Glutamatergic neuron (in vitro differentiated cells): ENCODE results near the gene SLX4IP. TPM values are rescaled to one million over a fixed set of nuclear protein-coding genes. Genes with fewer than 3 reads are reported as not detected.

Source experiments
- DNase-seq: peaks from one replicate; pipeline ENCODE4 v3.0.0; 2022
- H3K27ac Mint-ChIP-seq: one replicate; pipeline ENCODE4 v1.8.0; 2020; ENCODE audit warnings: mild to moderate bottlenecking, mixed read lengths, inconsistent platforms; ENCODE audit not compliant: unreplicated experiment
- H3K27me3 Mint-ChIP-seq: one replicate; pipeline ENCODE4 v1.8.0; 2020; ENCODE audit warnings: mild to moderate bottlenecking, moderate library complexity, mixed read lengths, inconsistent platforms; ENCODE audit not compliant: unreplicated experiment
- H3K36me3 Mint-ChIP-seq: one replicate; pipeline ENCODE4 v1.8.0; 2020; ENCODE audit warnings: mild to moderate bottlenecking, mixed read lengths, inconsistent platforms; ENCODE audit not compliant: unreplicated experiment
- H3K4me1 Mint-ChIP-seq: one replicate; pipeline ENCODE4 v1.8.0; 2020; ENCODE audit warnings: mild to moderate bottlenecking, low read depth, mixed read lengths, inconsistent platforms; ENCODE audit not compliant: unreplicated experiment
- H3K4me3 Mint-ChIP-seq: one replicate; pipeline ENCODE4 v1.8.0; 2020; ENCODE audit warnings: mild to moderate bottlenecking, mixed read lengths, inconsistent platforms; ENCODE audit not compliant: unreplicated experiment
- H3K9me3 Mint-ChIP-seq: one replicate; pipeline ENCODE4 v1.8.0; 2020; ENCODE audit warnings: mild to moderate bottlenecking, moderate library complexity, mixed read lengths, inconsistent platforms; ENCODE audit not compliant: unreplicated experiment
- total RNA-seq: library from RNA; stranded (reverse); fragmentation: NEBNext Ultra II Directional; extraction: Animal tissue kit (Norgen Biotek cat#: 25700); gene quantifications from one replicate; pipeline ENCODE4 v1.2.1, GENCODE V29; 2021; ENCODE audit not compliant: unreplicated experiment
- TF ChIP-seq, protein P1 (sequence below): fragments of 200-600 bp; sonication (generic); IDR thresholded peaks from one replicate; pipeline ENCODE4 v1.5.0; 2021; ENCODE audit not compliant: partially characterized antibody, unreplicated experiment

SLX4IP gene
- total RNA-seq, 1 donor from 2014 or later: 7.9 TPM

DNA sequence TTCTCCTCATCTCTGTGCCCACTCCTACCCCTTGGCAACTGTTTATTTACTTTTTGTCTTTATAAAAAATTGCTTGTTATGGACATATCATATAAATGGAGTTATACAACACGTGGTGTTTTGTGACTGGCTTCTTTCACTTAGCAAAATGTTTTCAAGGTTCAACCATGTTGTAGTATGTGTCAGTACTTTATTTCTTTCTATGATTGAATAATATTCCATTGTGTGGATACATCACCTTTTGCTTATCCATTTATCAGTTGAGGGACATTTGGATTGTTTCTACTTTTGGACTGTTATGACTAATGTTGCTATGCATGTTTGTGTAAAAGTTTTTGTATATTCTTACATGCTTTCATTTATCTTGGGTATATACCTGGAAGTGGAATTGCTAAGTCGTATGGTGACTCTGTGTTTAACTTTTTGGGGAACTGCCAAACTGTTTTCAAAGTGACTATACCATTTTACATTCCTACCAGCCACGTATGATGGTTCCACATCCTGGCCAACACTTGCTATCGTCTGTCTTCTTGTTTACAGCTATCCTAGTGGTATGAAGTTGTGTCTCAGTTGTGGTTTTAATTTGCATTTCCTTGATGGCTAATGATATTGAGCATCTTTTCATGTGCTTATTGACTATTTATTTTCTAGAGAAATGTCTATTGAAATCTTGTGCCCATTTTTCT is 84.4 kb downstream of the SLX4IP start:
- no peaks in the 10 kb centered on the region for H3K27me3 Mint-ChIP-seq
- H3K4me1 Mint-ChIP-seq: peaks cover 40% of the 10 kb centered on the region
- H3K9me3 Mint-ChIP-seq: peaks cover 4% of the 10 kb centered on the region
- no peak for DNase-seq
- H3K4me3 Mint-ChIP-seq: no peak overlapping the region
- TF ChIP-seq, protein P1, sequence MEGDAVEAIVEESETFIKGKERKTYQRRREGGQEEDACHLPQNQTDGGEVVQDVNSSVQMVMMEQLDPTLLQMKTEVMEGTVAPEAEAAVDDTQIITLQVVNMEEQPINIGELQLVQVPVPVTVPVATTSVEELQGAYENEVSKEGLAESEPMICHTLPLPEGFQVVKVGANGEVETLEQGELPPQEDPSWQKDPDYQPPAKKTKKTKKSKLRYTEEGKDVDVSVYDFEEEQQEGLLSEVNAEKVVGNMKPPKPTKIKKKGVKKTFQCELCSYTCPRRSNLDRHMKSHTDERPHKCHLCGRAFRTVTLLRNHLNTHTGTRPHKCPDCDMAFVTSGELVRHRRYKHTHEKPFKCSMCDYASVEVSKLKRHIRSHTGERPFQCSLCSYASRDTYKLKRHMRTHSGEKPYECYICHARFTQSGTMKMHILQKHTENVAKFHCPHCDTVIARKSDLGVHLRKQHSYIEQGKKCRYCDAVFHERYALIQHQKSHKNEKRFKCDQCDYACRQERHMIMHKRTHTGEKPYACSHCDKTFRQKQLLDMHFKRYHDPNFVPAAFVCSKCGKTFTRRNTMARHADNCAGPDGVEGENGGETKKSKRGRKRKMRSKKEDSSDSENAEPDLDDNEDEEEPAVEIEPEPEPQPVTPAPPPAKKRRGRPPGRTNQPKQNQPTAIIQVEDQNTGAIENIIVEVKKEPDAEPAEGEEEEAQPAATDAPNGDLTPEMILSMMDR: no peak
- H3K36me3 Mint-ChIP-seq: no peaks in the 10 kb centered on the region
- H3K27ac Mint-ChIP-seq: no peak overlapping the region

DNA sequence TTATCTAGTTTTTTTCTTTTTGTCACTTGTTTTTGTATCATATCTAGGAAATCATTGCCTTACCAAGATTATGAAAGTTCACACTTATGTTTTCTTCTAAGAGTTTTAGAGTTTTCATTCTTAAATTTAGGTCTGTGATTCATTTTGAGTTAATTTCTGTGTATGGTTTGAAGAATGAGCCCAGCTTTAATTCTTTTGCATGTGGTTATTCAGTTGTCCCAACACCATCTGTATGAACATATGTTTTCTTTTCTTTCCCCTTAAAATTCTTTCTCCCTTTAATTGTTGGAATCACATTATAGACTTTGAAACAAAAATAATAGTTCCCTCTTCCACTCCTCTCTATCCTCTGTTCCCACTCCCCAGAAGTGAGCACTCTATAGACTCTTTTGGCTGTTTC is 85.4 kb downstream of the SLX4IP start:
- no peaks in the 10 kb centered on the region for H3K36me3 Mint-ChIP-seq
- TF ChIP-seq, protein P1: no peak
- H3K4me3 Mint-ChIP-seq: no peak overlapping the region
- no peak for DNase-seq
- peaks cover 46% of the 10 kb centered on the region for H3K4me1 Mint-ChIP-seq
- peak overlapping the region; percentile 48 for H3K27ac Mint-ChIP-seq
- peaks cover 4% of the 10 kb centered on the region for H3K9me3 Mint-ChIP-seq
- no peaks in the 10 kb centered on the region for H3K27me3 Mint-ChIP-seq

DNA sequence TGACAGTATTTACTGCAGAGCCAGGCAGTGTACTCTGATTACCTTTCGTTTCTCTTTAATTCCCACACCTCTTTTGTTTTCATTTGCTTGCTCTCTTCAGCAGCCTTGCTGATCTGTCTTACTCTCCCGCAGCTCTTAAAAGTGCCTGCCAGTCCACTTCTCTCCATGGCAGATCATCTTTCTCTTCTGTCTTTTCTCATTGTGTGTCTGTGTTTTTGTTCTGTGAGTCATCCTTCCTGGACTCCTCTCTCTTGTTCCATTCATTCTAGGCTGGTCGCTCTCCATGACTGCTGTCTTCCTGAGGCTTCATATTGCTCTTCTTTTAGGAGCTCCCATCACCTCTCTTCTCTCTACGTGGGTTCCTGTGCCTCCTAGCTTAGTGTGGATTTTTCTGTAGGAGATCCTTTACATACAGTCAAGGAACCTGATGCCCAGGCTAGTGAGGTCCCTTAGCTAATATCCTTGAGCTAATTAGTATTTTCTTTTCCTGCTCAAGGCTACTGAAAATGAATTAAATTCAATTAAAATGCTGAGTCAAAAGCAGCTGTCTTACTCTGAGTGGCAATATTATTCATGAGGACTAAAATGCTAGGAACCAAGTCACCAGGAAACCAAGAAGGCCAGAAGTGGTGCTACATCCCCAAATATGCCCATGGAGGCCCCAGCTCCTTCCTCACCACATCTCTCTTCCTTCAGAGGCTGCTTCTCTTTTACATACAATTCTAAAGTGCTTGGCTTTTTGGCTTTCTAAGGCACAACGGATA is 86.1 kb downstream of the SLX4IP start:
- peak overlapping the region; percentile 10 for H3K4me3 Mint-ChIP-seq
- H3K9me3 Mint-ChIP-seq: peaks cover 4% of the 10 kb centered on the region
- H3K4me1 Mint-ChIP-seq: peaks cover 52% of the 10 kb centered on the region
- DNase-seq: no peak
- no peaks in the 10 kb centered on the region for H3K36me3 Mint-ChIP-seq
- TF ChIP-seq, protein P1: no peak
- H3K27me3 Mint-ChIP-seq: no peaks in the 10 kb centered on the region
- H3K27ac Mint-ChIP-seq: peak overlapping the region; percentile 71

DNA sequence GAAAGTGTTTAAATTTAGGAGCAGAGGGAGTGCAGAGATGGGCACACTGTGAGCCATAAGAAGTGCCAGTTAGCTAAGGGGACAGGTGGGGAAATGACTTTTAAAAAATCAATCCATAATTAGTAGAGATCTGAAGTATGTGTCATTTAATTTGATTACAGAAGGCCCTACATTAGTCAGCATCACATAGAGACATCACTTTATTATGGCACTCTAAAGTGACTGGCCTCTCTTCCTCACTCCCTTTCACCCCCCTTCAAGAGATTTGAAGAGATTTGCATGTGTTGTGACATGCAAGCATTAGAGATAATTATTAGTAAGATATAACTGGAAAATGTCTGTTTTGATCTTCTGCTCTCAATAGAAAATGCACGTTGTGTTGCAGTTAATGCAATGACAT is 86.7 kb downstream of the SLX4IP start:
- no peaks in the 10 kb centered on the region for H3K36me3 Mint-ChIP-seq
- no peak overlapping the region for H3K4me3 Mint-ChIP-seq
- H3K9me3 Mint-ChIP-seq: peaks cover 4% of the 10 kb centered on the region
- peaks cover 53% of the 10 kb centered on the region for H3K4me1 Mint-ChIP-seq
- peak overlapping the region; percentile 71 for H3K27ac Mint-ChIP-seq
- no peak for DNase-seq
- H3K27me3 Mint-ChIP-seq: no peaks in the 10 kb centered on the region
- TF ChIP-seq, protein P1: no peak

DNA sequence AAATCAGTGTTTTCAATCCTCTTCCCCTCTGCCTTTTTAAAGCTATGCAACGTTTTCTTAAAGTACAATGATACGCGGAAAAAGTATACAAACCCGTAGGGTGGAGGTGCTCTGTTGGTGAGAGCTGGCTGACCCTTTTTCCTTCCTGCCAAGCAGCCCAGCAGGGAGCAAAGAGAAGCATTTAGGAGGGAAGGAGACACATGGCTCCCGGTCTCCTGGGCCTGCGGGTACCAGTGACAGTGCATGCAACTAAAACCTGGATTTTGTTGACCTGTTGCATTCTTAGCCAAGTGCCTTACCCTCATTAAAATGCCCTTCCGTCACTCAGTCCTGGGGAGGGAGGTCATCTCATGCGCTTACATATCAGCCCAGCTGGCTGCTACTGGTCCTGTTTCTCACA is 87.2 kb downstream of the SLX4IP start:
- Mint-ChIP-seq H3K27ac (peak overlapping the region; percentile 73), H3K27me3 (no peaks in the 10 kb centered on the region), H3K36me3 (no peaks in the 10 kb centered on the region), H3K4me3 (no peak overlapping the region), H3K9me3 (peaks cover 4% of the 10 kb centered on the region), H3K4me1 (peaks cover 57% of the 10 kb centered on the region)
- DNase-seq: no peak
- TF ChIP-seq, protein P1: no peak
